ENCODE data around the gene VAV2. TPM values are rescaled to one million over a fixed set of nuclear protein-coding genes. Genes with fewer than 3 reads are reported as not detected.

The VAV2 gene
- total and polyA plus RNA-seq, 9 of the 15 experiments (the other 6 are each of a cell fraction or from before 2014, with no cell fraction given), result 0.01 to 2.7 (median 1.0) TPM; not detected in 1

DNA sequence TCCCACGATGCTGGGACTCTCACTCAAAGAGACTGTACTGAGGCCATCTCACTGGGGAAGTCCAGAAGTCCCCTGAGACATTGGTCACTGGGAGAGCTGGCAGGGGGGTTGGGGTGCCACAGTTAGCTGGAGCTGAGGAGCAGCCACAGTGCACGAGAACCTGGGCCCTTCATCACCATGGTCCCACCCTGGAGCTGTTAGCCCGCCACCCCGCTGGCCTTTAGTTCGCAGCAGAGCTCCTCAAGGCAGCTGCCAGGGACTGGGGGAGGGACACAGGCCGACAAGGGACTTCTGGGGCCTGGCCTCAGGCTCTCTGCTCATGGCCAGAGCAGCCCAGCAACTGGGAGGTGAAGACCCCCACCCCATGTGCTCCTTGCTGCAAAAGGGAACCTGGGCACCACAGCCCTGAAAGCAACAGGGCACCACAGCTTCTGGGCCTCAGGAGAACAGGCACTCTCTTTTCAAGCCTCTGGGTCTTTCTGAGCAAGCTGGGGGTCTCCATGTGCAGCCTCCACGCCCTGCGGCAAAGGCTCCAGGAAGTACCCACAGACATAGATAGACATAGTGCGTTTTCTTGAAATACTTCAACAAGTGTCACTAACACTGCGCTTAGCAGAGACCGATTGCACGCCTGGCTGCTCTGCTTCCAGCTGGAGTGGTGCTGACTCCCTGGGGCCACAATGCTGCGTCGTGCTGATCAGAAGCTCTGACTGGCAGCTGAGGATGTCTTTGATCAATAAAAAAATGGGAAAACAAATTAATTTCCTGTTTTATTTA lies 46.0 kb downstream of the VAV2 start (continued):
- TF ChIP-seq XRCC5 (IDR thresholded peaks at IDR 0.05; ENCODE audit: low read depth, low read length) (no peak), CBX2 (IDR thresholded peaks at IDR 0.05; ENCODE audit: insufficient read depth, low read length, poor library complexity, severe bottlenecking) (no peak), ARID2 (IDR thresholded peaks at IDR 0.05) (no peak), CHCHD3 (CRISPR knock-in tag; IDR thresholded peaks at IDR 0.05) (no peak), ZFX (CRISPR knock-in tag; IDR thresholded peaks at IDR 0.05) (no peak)

DNA sequence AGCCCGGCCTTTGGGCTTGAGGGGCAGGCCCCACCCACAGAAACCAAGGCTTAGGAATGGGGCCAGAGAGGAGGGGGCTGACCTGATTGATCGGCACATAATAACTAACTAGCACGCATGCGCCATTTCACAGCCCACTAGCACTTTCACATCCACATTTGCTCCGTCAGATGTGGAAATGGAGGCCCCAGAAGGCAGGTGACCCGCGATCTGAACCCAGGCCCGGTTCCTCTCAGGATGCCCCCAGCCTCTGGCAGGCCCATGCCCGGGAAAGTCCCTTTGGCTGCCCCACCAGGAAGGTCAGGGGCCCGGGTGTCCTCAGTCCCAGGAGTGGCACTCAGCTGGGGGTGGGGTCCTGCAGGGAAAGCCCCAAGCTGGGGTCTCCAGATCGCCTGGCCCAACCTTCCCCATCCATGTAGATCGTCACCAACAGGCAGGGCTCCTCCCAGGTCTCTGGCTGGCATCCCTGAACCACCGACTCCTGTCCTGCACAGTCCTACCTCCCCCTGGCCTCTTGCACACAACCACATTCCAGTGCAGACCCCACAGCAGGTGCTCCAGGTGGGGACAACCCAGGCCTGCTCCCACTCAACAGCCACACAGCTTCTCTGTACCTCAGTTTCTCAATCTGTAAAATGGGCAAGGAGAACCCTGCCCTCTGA lies 46.7 kb downstream of the VAV2 start:
- no peak for DNase-seq (ENCODE audit: extremely low read depth in 1 of 4, low spot score in 3 of 4)
- Histone ChIP-seq H3K27ac (ENCODE audit: extremely low read depth, low read depth, low read length) (no peak overlapping the region), H3K36me3 (ENCODE audit: control insufficient read depth, insufficient read depth, low read length) (no peaks in the 10 kb centered on the region), H3K79me2 (ENCODE audit: control insufficient read depth, insufficient read depth, low read length) (no peaks in the 10 kb centered on the region), H3K4me1 (replicated peaks in 1 of 2; ENCODE audit: control insufficient read depth in 2 of 2, insufficient read depth in 2 of 2, low read length in 2 of 2) (peaks cover 0 to 7% of the 10 kb centered on the region in 2 experiments; a peak in 2 of 5 replicates), H2AFZ (ENCODE audit: low read depth, low read length) (no peak overlapping the region), H3K27me3 (ENCODE audit: control insufficient read depth in 2 of 2, insufficient read depth in 2 of 2, low read length in 2 of 2) (peaks cover 15 to 50% of the 10 kb centered on the region in 2 experiments; a peak in 3 of 5 replicates), H3K4me3 (no peak overlapping the region), H4K20me1 (replicated peaks; ENCODE audit: control insufficient read depth, insufficient read depth, low read length) (peaks cover 35% of the 10 kb centered on the region), H3K9me1 (ENCODE audit: control insufficient read depth, insufficient read depth, low read length) (peaks cover 3% of the 10 kb centered on the region), H3K9ac (ENCODE audit: insufficient read depth in 1 of 2, low read depth in 2 of 2, low read length in 2 of 2) (no peak overlapping the region), H3K4me2 (ENCODE audit: insufficient read depth, low read length) (no peak overlapping the region), H3K9me3 (replicated peaks; ENCODE audit: control insufficient read depth, insufficient read depth, low read depth, low read length) (no peaks in the 10 kb centered on the region)
- in situ Hi-C loops (cut with MboI), result no loop called here
- ChIA-PET CTCF (ENCODE audit: low intra/inter-chr PET ratio) (no interaction called here), POLR2A (interaction anchor here (1.8 kb wide), 1 partner anchor 10 kb away, joined by 7 read pairs; no protein-coding TSS in a partner anchor)
- ATAC-seq, result no peak
- intact Hi-C loops (cut with micrococcal nuclease), result no loop called here
- FAIRE-seq, result no peak
- no peak for TF ChIP-seq PTBP1 (IDR thresholded peaks at IDR 0.05; ENCODE audit: low read depth, low read length)
- TF ChIP-seq, protein P1, sequence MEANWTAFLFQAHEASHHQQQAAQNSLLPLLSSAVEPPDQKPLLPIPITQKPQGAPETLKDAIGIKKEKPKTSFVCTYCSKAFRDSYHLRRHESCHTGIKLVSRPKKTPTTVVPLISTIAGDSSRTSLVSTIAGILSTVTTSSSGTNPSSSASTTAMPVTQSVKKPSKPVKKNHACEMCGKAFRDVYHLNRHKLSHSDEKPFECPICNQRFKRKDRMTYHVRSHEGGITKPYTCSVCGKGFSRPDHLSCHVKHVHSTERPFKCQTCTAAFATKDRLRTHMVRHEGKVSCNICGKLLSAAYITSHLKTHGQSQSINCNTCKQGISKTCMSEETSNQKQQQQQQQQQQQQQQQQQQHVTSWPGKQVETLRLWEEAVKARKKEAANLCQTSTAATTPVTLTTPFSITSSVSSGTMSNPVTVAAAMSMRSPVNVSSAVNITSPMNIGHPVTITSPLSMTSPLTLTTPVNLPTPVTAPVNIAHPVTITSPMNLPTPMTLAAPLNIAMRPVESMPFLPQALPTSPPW (CRISPR knock-in tag; IDR thresholded peaks at IDR 0.05), result no peak
- TF ChIP-seq, protein P2, sequence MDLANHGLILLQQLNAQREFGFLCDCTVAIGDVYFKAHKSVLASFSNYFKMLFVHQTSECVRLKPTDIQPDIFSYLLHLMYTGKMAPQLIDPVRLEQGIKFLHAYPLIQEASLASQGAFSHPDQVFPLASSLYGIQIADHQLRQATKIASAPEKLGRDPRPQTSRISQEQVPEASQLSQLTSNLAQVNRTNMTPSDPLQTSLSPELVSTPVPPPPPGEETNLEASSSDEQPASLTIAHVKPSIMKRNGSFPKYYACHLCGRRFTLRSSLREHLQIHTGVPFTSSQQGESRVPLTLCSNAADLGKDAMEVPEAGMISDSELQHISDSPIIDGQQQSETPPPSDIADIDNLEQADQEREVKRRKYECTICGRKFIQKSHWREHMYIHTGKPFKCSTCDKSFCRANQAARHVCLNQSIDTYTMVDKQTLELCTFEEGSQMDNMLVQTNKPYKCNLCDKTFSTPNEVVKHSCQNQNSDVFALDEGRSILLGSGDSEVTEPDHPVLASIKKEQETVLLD (IDR thresholded peaks at IDR 0.05), result no peak
- TF ChIP-seq SAFB2 (IDR thresholded peaks at IDR 0.05; ENCODE audit: borderline replicate concordance, low read depth, low read length, severe bottlenecking), result no peak
- no TSS peak for BruUV-seq (replicated peaks)
- WGBS (ENCODE audit: insufficient coverage, low coverage, missing lambda C conversion rate), result 12% methylated on average over 13 of the region's 13 CpGs

Measured in K562 (cell line).